ENCODE results near the gene ILDR2. TPM values are rescaled to one million over a fixed set of nuclear protein-coding genes. Genes with fewer than 3 reads are reported as not detected.

Gene ILDR2
- polyA plus RNA-seq, 1 of the 3 experiments (the other 2 are of a cell fraction), result 0.05 TPM

DNA sequence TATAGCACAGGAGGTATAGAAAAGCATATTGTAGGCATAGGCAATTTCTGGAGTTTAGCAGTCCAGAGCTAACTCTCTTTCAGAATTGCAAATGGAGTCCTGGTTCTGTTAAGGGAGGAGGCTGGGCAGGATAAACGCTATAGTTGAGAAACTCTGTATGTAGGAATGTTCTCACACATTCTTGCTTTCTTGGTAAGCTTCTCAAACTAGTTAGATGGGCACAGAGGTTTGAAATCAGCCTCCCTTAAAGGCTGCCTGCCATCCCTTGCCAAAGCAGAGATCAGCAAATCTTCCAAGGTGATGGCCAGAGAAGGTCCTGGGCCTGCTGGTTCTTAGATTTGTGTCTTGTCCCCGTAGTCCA lies 56.4 kb downstream of the ILDR2 start:
- TF ChIP-seq POLR2AphosphoS5 (IDR thresholded peaks at IDR 0.05; ENCODE audit: low read depth, low read length) (no peak), TEAD4 (IDR thresholded peaks at IDR 0.05; ENCODE audit: borderline replicate concordance, insufficient read depth) (no peak), GATA2 (CRISPR knock-in tag; IDR thresholded peaks at IDR 0.05) (no peak), ELF1 (IDR thresholded peaks at IDR 0.05) (no peak), EP300 (IDR thresholded peaks at IDR 0.05; ENCODE audit: borderline replicate concordance in 1 of 2, low read depth in 1 of 2, low read length in 1 of 2) (no peak), TAF1 (IDR thresholded peaks at IDR 0.05; ENCODE audit: borderline replicate concordance, low read depth, low read length) (no peak), JUND (IDR thresholded peaks at IDR 0.05) (no peak), YY1 (IDR thresholded peaks at IDR 0.05; ENCODE audit: low read depth) (no peak)
- TF ChIP-seq, protein P1, sequence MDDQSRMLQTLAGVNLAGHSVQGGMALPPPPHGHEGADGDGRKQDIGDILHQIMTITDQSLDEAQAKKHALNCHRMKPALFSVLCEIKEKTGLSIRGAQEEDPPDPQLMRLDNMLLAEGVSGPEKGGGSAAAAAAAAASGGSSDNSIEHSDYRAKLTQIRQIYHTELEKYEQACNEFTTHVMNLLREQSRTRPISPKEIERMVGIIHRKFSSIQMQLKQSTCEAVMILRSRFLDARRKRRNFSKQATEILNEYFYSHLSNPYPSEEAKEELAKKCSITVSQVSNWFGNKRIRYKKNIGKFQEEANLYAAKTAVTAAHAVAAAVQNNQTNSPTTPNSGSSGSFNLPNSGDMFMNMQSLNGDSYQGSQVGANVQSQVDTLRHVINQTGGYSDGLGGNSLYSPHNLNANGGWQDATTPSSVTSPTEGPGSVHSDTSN (IDR thresholded peaks at IDR 0.05), result no peak
- TF ChIP-seq, protein P2, sequence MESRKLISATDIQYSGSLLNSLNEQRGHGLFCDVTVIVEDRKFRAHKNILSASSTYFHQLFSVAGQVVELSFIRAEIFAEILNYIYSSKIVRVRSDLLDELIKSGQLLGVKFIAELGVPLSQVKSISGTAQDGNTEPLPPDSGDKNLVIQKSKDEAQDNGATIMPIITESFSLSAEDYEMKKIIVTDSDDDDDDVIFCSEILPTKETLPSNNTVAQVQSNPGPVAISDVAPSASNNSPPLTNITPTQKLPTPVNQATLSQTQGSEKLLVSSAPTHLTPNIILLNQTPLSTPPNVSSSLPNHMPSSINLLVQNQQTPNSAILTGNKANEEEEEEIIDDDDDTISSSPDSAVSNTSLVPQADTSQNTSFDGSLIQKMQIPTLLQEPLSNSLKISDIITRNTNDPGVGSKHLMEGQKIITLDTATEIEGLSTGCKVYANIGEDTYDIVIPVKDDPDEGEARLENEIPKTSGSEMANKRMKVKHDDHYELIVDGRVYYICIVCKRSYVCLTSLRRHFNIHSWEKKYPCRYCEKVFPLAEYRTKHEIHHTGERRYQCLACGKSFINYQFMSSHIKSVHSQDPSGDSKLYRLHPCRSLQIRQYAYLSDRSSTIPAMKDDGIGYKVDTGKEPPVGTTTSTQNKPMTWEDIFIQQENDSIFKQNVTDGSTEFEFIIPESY (IDR thresholded peaks at IDR 0.05; ENCODE audit: borderline replicate concordance, low read depth), result no peak
- TF ChIP-seq, protein P3, sequence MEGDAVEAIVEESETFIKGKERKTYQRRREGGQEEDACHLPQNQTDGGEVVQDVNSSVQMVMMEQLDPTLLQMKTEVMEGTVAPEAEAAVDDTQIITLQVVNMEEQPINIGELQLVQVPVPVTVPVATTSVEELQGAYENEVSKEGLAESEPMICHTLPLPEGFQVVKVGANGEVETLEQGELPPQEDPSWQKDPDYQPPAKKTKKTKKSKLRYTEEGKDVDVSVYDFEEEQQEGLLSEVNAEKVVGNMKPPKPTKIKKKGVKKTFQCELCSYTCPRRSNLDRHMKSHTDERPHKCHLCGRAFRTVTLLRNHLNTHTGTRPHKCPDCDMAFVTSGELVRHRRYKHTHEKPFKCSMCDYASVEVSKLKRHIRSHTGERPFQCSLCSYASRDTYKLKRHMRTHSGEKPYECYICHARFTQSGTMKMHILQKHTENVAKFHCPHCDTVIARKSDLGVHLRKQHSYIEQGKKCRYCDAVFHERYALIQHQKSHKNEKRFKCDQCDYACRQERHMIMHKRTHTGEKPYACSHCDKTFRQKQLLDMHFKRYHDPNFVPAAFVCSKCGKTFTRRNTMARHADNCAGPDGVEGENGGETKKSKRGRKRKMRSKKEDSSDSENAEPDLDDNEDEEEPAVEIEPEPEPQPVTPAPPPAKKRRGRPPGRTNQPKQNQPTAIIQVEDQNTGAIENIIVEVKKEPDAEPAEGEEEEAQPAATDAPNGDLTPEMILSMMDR (IDR thresholded peaks at IDR 0.05), result no peak
- TF ChIP-seq, protein P4, sequence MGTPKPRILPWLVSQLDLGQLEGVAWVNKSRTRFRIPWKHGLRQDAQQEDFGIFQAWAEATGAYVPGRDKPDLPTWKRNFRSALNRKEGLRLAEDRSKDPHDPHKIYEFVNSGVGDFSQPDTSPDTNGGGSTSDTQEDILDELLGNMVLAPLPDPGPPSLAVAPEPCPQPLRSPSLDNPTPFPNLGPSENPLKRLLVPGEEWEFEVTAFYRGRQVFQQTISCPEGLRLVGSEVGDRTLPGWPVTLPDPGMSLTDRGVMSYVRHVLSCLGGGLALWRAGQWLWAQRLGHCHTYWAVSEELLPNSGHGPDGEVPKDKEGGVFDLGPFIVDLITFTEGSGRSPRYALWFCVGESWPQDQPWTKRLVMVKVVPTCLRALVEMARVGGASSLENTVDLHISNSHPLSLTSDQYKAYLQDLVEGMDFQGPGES (IDR thresholded peaks at IDR 0.05; ENCODE audit: low read depth, low read length), result no peak
- H3K4me2 ChIP-seq, result no peak overlapping the region
- no peak overlapping the region for H3K27ac ChIP-seq (ENCODE audit: low read depth in 2 of 2, low read length in 1 of 2)
- no peaks in the 10 kb centered on the region for H3K79me2 ChIP-seq (ENCODE audit: insufficient read depth)
- 9% methylated on average over 2 of the region's 2 CpGs for WGBS (ENCODE audit: low lambda C conversion rate)
- no peaks in the 10 kb centered on the region for H4K20me1 ChIP-seq (ENCODE audit: insufficient read depth)
- no peak overlapping the region for H3K9ac ChIP-seq
- no peak overlapping the region for H3K4me3 ChIP-seq (ENCODE audit: low read depth in 2 of 2, low read length in 1 of 2)
- no peaks in the 10 kb centered on the region for H3F3A ChIP-seq (replicated peaks; ENCODE audit: insufficient read depth)
- DNase-seq, result no peak
- H2AFZ ChIP-seq (ENCODE audit: low read depth), result no peak overlapping the region
- H3K36me3 ChIP-seq (replicated peaks in 1 of 2; ENCODE audit: control insufficient read depth in 1 of 2, insufficient read depth in 2 of 2, low read length in 1 of 2), result no peaks in the 10 kb centered on the region
- no peaks in the 10 kb centered on the region for H3K9me2 ChIP-seq
- H3K4me1 ChIP-seq (ENCODE audit: control insufficient read depth in 1 of 2, insufficient read depth in 2 of 2, low read depth in 1 of 2, low read length in 1 of 2), result no peaks in the 10 kb centered on the region; a peak in 1 of 4 replicates
- no peaks in the 10 kb centered on the region for H3K9me3 ChIP-seq
- ChIA-PET CTCF (interaction anchor here (1.6 to 22.1 kb wide), 3 partner anchors 9 to 139 kb away, joined by 4 to 769 read pairs (median 36); no protein-coding TSS in a partner anchor), POLR2A (no interaction called here)
- peaks cover 44% of the 10 kb centered on the region for H3K27me3 ChIP-seq (ENCODE audit: insufficient read depth)
